ENCODE measurements around the gene E2F4. TPM values are rescaled to one million over a fixed set of nuclear protein-coding genes. Genes with fewer than 3 reads are reported as not detected.

Gene E2F4
- total and polyA plus RNA-seq, 2 of the 13 experiments (the other 11 are each of a cell fraction or from before 2014, with no cell fraction given), result 84.8 to 91.2 TPM

GRCh38 chr16:67173808-67174705 is 17.9 kb upstream of the E2F4 start (continued):
- TF ChIP-seq ZNF800 (CRISPR knock-in tag; IDR thresholded peaks at IDR 0.05) (peak; percentile 99), ONECUT2 (CRISPR knock-in tag; IDR thresholded peaks at IDR 0.05) (peak; percentile 91), ZXDC (CRISPR knock-in tag; IDR thresholded peaks at IDR 0.05) (peak; percentile 78; the same call in 1 of the 2 replicates), DMTF1 (CRISPR knock-in tag; IDR thresholded peaks at IDR 0.05) (no peak), ERF (CRISPR knock-in tag; IDR thresholded peaks at IDR 0.05) (peak; percentile 97), ZNF138 (CRISPR knock-in tag; IDR thresholded peaks at IDR 0.05; ENCODE audit: low read depth) (no peak; the same call in 1 of the 2 replicates), ZNF546 (CRISPR knock-in tag; conservative IDR thresholded peaks at IDR 0.05) (peak; percentile 75), MXD4 (CRISPR knock-in tag; IDR thresholded peaks at IDR 0.05) (peak; percentile 88), ZNF317 (CRISPR knock-in tag; IDR thresholded peaks at IDR 0.05) (no peak), PRDM10 (CRISPR knock-in tag; IDR thresholded peaks at IDR 0.05; ENCODE audit: low read depth) (peak; percentile 22; the same call in 1 of the 2 replicates), CREBL2 (CRISPR knock-in tag; IDR thresholded peaks at IDR 0.05; ENCODE audit: borderline replicate concordance) (0 out of 2 replicates have a peak, but pooled peaks have one; percentile 85), SMAD9 (CRISPR knock-in tag; IDR thresholded peaks at IDR 0.05) (peak; percentile 92; the same call in 1 of the 2 replicates), KLF9 (CRISPR knock-in tag; IDR thresholded peaks at IDR 0.05; ENCODE audit: low read depth) (no peak), ZNF543 (CRISPR knock-in tag; IDR thresholded peaks at IDR 0.05) (peak; percentile 85; the same call in 1 of the 2 replicates), ZNF234 (CRISPR knock-in tag; conservative IDR thresholded peaks at IDR 0.05) (no peak; the same call in 1 of the 2 replicates), SNRNP70 (IDR thresholded peaks at IDR 0.05; ENCODE audit: low read depth, low read length) (no peak), MYNN (CRISPR knock-in tag; IDR thresholded peaks at IDR 0.05; ENCODE audit: low read depth) (no peak)
